ENCODE measurements around the gene SMC1A. TPM values are rescaled to one million over a fixed set of nuclear protein-coding genes. Genes with fewer than 3 reads are reported as not detected.

Gene SMC1A
- total RNA-seq, 2 experiments from 2014 or later, result 169 to 170 TPM

DNA sequence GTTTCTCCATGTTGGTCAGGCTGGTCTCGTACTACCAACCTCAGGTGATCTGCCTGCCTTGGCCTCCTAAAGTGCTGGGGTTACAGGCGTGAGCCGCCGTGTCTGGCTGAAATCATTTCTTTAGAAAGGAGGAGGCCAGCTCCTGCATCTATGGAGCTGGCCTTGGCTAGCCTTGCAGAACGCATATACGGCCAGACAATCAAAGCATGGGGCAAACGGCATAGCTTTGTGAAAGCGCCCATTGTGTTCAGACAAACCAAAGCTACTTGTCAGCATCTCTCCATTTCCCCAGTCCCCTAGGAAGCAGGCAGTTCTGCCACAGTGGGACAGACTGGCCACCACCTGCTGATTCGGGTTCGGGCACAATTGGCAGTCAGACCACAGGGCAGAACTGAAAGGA is 92.1 kb downstream of the SMC1A start:
- Mint-ChIP-seq H3K9me3 (no peaks in the 10 kb centered on the region), H3K27ac (no peak overlapping the region), H3K4me3 (no peak overlapping the region), H3K4me1 (ENCODE audit: low read depth) (no peaks in the 10 kb centered on the region), H3K36me3 (ENCODE audit: low read depth) (no peaks in the 10 kb centered on the region), H3K27me3 (ENCODE audit: low read depth) (peaks cover 4% of the 10 kb centered on the region)
- no peak for DNase-seq
- intact Hi-C loops (cut with micrococcal nuclease), result no loop called here
- CTCF ChIA-PET, result interaction anchor here (0.7 kb wide), 2 partner anchors 15 to 47 kb away, joined by 3 read pairs; no protein-coding TSS in a partner anchor

DNA sequence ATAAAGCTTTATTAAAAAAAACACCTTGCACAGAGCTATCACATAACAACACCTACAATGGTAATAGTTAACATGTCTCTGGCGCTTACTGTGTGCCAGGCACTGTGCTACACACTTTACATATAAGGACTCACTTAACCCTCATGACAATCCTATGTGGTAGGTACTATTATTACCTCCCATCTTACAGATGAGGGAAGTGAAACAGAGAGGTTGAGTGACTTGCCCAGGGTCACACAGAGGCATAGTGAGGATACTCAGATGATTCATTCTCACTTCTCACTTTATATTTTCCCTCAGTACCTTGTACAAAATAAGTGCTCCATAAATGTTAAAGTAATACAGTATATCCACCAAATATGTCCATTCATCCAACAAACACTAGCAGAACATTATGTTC is 97.7 kb downstream of the SMC1A start:
- Mint-ChIP-seq H3K9me3 (no peaks in the 10 kb centered on the region), H3K27ac (no peak overlapping the region), H3K4me3 (no peak overlapping the region), H3K27me3 (ENCODE audit: low read depth) (peaks cover 26% of the 10 kb centered on the region), H3K4me1 (ENCODE audit: low read depth) (peaks cover 9% of the 10 kb centered on the region), H3K36me3 (ENCODE audit: low read depth) (no peaks in the 10 kb centered on the region)
- CTCF ChIA-PET, result no interaction called here
- intact Hi-C loops (cut with micrococcal nuclease), result no loop called here
- DNase-seq, result no peak

Small RNAs within 50 kb of the gene (microRNA-seq; reads per million reads assigned to microRNA genes)
- 1.6 reads per million for gene MIR6857 (ENCODE audit: borderline microRNAs expressed, borderline replicate concordance)

Other genes starting within 250 kb of the SMC1A start
- 10 to 100 TPM; 67.4 to 68.2 TPM for gene KDM5C, start 197.4 kb downstream of the SMC1A start, total RNA-seq
- gene IQSEC2, start 141.1 kb downstream of the SMC1A start, total RNA-seq, result under 1 TPM; 0.20 to 0.48 TPM
- under 1 TPM; 0.48 to 0.67 TPM for gene RIBC1, start 219 bp upstream of the SMC1A start, total RNA-seq
- gene HSD17B10, start 11.7 kb upstream of the SMC1A start, total RNA-seq, result 10 to 100 TPM; 69.2 to 75.2 TPM